ENCODE data around the gene TFF1.

TFF1 gene

DNA sequence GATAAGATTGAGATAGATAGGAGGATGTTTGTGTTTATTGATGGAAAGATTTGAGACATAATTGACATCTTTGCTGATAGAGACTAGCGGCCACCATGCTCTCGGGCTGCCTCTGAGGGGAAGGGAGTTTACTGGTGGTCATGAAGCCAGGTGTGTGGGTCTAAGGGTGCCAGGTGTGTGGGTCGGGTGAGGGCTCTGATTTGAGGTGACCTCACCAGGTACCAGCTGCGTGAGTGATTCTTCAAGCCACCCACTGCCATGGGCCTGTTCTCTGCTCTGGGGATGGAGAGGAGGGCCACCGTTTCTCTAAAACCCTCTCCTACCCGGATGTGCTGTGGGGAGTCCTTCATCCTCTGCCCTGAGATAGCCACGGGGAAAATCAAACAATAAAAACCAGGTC, 40.5 kb upstream of the TFF1 start:
- H3K36me3 ChIP-seq (ENCODE audit: control insufficient read depth, insufficient read depth, low read length), result no peaks in the 10 kb centered on the region
- H3K9me3 ChIP-seq (ENCODE audit: control insufficient read depth, low read length), result no peaks in the 10 kb centered on the region
- H3K27me3 ChIP-seq (ENCODE audit: control insufficient read depth, insufficient read depth, low read length), result no peaks in the 10 kb centered on the region
- no peak overlapping the region for H3K4me3 ChIP-seq (ENCODE audit: low read length)
- peaks cover 13% of the 10 kb centered on the region for H3K4me1 ChIP-seq (ENCODE audit: control insufficient read depth, insufficient read depth, low read length)
- H3K9ac ChIP-seq (ENCODE audit: low read length), result no peak overlapping the region

DNA sequence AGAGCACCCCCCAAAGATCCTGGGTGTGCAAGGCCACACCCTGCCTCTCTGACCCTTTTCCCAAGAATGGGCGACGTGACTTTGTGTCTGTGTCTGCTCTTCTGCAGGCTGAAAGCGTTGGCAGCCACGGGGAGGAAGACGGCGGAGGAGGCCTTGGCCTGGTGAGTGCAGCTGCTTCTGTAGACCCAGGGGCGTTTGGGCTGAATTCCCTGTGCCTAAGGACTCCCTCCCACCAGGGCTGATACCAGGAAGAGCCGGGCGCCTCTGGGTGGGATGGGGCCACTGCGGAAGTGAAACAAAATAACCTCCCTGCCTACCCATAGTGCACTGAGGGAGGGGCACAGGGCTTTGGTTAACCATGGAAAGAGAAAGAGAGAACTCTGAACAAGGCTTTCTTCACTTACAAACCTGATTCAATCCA, 39.9 kb upstream of the TFF1 start:
- no peak overlapping the region for H3K9ac ChIP-seq (ENCODE audit: low read length)
- no peak overlapping the region for H3K4me3 ChIP-seq (ENCODE audit: low read length)
- no peaks in the 10 kb centered on the region for H3K27me3 ChIP-seq (ENCODE audit: control insufficient read depth, insufficient read depth, low read length)
- no peaks in the 10 kb centered on the region for H3K36me3 ChIP-seq (ENCODE audit: control insufficient read depth, insufficient read depth, low read length)
- H3K4me1 ChIP-seq (ENCODE audit: control insufficient read depth, insufficient read depth, low read length), result peaks cover 15% of the 10 kb centered on the region
- no peaks in the 10 kb centered on the region for H3K9me3 ChIP-seq (ENCODE audit: control insufficient read depth, low read length)

DNA sequence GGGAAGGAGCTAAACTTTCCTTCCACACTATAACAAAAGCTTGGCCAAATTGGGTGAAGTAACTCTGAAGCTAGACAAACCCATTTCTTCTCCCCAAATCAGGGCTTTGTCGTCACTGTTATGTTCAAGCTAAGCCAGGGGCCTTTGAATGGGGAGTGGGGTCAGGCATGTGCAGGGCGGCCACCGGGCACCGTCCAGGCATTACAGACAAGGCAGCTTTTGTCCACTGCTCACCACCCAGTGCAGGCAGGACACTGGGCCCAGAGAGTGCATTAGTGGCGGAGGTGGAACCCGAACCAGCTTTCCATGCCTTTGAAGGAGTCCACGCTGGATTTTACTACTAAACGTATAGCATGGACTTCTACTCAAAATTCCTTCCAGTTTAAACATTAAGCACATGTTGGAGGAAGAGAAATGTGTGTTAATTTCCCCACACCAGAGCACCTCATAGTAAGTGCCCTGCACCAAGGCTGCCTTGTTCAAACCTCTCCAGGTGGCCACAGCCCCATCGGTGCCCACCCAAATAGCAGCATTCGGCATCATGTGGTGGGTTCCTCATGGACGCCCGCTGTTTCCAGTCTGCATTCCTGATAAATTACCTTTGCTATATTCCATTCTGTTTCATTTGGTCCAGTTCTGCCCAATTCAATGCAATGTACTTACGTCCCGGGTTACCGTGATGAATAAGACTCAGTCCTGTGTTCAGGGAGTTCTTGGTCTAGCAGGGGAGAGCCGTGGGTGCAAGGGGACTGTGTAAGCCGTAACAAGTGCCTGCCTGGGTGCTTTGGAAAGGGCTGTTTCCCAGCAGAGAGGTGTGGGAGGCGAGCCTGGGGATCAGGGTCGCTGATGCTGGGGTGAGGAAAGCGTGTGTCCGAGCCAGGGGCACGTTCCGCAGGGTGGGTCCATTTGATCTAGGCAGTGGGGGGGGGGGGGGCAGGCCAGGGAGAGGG, 39.0 kb upstream of the TFF1 start:
- peaks cover 16% of the 10 kb centered on the region for H3K4me1 ChIP-seq (ENCODE audit: control insufficient read depth, insufficient read depth, low read length)
- H3K36me3 ChIP-seq (ENCODE audit: control insufficient read depth, insufficient read depth, low read length), result no peaks in the 10 kb centered on the region
- H3K9me3 ChIP-seq (ENCODE audit: control insufficient read depth, low read length), result no peaks in the 10 kb centered on the region
- H3K9ac ChIP-seq (ENCODE audit: low read length), result no peak overlapping the region
- H3K4me3 ChIP-seq (ENCODE audit: low read length), result no peak overlapping the region
- no peaks in the 10 kb centered on the region for H3K27me3 ChIP-seq (ENCODE audit: control insufficient read depth, insufficient read depth, low read length)

DNA sequence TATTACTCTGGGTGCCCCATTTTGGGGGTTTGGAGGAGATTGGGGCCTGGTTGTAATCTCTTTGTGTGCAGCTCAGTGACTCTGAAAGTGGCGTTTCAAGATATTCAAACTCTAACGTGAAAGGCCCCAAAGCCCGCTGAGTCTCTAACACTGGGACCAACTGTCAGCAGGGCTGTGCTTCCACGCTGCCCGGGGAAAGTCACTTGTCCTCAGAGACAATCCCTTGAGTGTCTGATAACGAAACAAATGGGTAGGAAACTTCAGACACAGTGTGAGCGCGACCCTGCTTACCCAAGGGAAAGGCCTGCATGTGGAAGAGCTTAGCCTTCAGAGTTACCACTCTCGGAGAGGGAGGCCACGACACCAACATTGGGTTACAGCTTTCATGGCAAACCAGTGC, 38.2 kb upstream of the TFF1 start:
- H3K4me3 ChIP-seq (ENCODE audit: low read length), result no peak overlapping the region
- H3K9me3 ChIP-seq (ENCODE audit: control insufficient read depth, low read length), result no peaks in the 10 kb centered on the region
- no peaks in the 10 kb centered on the region for H3K36me3 ChIP-seq (ENCODE audit: control insufficient read depth, insufficient read depth, low read length)
- no peaks in the 10 kb centered on the region for H3K27me3 ChIP-seq (ENCODE audit: control insufficient read depth, insufficient read depth, low read length)
- peaks cover 16% of the 10 kb centered on the region for H3K4me1 ChIP-seq (ENCODE audit: control insufficient read depth, insufficient read depth, low read length)
- no peak overlapping the region for H3K9ac ChIP-seq (ENCODE audit: low read length)

DNA sequence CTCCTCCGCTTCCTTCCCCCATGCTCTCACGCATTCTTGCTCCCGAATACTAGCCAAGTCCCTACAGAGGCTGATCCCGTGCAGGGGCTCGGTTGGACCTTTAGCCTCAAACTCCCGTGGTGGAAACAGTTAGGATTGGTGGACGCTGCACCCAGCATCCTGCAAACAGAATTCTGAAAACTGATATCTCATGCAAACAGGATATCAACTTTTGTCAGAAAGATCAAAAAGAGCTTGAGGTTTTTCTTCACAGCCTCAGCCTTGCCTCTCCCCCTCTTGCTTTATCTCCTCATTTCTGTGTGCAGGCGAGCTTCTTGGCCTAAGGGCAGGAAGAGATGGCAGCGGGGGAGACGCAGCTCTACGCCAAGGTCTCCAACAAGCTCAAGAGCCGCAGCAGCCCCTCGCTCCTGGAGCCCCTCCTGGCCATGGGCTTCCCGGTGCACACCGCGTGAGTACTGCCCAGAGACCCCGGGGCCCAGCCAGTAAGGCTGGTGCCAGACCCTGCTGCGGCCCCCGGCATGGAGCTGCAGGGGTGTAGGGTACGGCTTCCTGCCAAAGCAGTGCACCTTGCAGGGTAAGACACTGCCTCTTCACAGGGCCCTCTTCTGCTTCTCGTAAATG, 37.4 kb upstream of the TFF1 start, which contains the start of gene UBASH3A:
UBASH3A (plus strand) TSS at position 292 of the 621 bp plus-strand sequence; CDS start at position 336, 44 bp downstream.
- Histone ChIP-seq H3K4me1 (ENCODE audit: control insufficient read depth, insufficient read depth, low read length) (peaks cover 17% of the 10 kb centered on the region), H3K4me3 (ENCODE audit: low read length) (no peak within 1 kb of the TSS), H3K36me3 (ENCODE audit: control insufficient read depth, insufficient read depth, low read length) (no peaks in the 10 kb centered on the region), H3K9ac (ENCODE audit: low read length) (no peak within 1 kb of the TSS), H3K27me3 (ENCODE audit: control insufficient read depth, insufficient read depth, low read length) (no peaks in the 10 kb centered on the region), H3K9me3 (ENCODE audit: control insufficient read depth, low read length) (no peaks in the 10 kb centered on the region)

DNA sequence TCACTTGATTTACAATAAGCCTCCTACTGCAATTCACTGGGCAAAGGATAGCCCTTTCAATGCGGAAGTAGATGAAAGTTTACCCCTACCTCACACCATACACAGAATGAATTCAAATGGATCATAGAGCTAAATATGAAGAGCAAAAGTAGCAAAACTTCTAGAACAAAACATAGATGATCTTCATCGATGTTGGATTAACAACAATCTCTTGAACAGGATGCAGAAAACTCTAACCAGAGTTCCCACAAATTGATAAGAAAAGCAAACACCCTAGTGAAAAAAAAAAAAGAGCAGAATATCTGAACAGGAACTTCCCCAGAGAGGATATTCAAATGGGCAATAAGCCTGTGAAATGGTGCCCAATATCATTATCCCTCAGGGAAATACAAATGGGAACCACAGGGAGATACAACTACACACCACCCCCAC, 35.5 kb upstream of the TFF1 start:
- H3K4me1 ChIP-seq (ENCODE audit: control insufficient read depth, insufficient read depth, low read length), result peaks cover 23% of the 10 kb centered on the region
- H3K36me3 ChIP-seq (ENCODE audit: control insufficient read depth, insufficient read depth, low read length), result no peaks in the 10 kb centered on the region
- H3K4me3 ChIP-seq (ENCODE audit: low read length), result no peak overlapping the region
- no peaks in the 10 kb centered on the region for H3K27me3 ChIP-seq (ENCODE audit: control insufficient read depth, insufficient read depth, low read length)
- no peak overlapping the region for H3K9ac ChIP-seq (ENCODE audit: low read length)
- no peaks in the 10 kb centered on the region for H3K9me3 ChIP-seq (ENCODE audit: control insufficient read depth, low read length)

DNA sequence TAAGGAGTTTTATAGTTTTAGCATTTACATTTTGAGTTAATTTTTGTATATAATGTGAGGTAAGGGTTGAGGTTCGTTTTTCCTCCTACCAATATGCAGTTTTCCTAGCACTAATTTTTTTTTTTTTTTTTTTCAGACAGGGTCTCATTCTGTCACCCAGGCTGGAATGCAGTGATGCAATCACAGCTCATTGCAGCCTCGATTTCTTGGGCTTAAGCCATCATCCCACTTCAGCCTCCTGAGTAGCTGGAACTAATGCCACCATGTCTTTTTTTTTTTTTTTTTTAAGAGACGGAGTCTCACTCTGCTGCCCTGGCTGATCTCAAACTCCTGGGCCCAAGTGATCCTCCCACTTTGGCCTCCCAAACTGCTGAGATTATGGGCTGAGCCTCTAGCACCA, 34.8 kb upstream of the TFF1 start:
- H3K4me3 ChIP-seq (ENCODE audit: low read length), result no peak overlapping the region
- no peaks in the 10 kb centered on the region for H3K36me3 ChIP-seq (ENCODE audit: control insufficient read depth, insufficient read depth, low read length)
- peaks cover 23% of the 10 kb centered on the region for H3K4me1 ChIP-seq (ENCODE audit: control insufficient read depth, insufficient read depth, low read length)
- no peak overlapping the region for H3K9ac ChIP-seq (ENCODE audit: low read length)
- no peaks in the 10 kb centered on the region for H3K27me3 ChIP-seq (ENCODE audit: control insufficient read depth, insufficient read depth, low read length)
- no peaks in the 10 kb centered on the region for H3K9me3 ChIP-seq (ENCODE audit: control insufficient read depth, low read length)

DNA sequence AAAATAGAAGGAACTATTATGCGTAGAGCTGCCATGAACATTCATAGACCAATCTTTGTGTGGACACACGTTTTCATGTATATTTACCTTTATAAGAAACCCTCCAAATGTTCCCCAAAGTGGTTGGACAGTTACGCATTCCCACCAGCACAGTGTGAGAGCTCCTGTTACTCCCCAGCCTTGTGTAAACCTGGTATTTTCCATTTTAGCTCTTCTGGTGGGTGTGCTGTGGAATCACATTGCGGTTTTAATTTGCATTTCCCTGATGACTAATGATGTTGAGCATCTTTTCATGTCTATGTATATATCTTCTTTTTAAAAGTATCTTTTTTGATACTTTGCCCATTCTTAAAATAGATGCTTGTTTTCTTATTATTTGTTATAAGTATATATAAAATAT, 34.2 kb upstream of the TFF1 start:
- Histone ChIP-seq H3K9ac (ENCODE audit: low read length) (no peak overlapping the region), H3K4me1 (ENCODE audit: control insufficient read depth, insufficient read depth, low read length) (peaks cover 23% of the 10 kb centered on the region), H3K27me3 (ENCODE audit: control insufficient read depth, insufficient read depth, low read length) (no peaks in the 10 kb centered on the region), H3K4me3 (ENCODE audit: low read length) (no peak overlapping the region), H3K36me3 (ENCODE audit: control insufficient read depth, insufficient read depth, low read length) (no peaks in the 10 kb centered on the region), H3K9me3 (ENCODE audit: control insufficient read depth, low read length) (no peaks in the 10 kb centered on the region)

DNA sequence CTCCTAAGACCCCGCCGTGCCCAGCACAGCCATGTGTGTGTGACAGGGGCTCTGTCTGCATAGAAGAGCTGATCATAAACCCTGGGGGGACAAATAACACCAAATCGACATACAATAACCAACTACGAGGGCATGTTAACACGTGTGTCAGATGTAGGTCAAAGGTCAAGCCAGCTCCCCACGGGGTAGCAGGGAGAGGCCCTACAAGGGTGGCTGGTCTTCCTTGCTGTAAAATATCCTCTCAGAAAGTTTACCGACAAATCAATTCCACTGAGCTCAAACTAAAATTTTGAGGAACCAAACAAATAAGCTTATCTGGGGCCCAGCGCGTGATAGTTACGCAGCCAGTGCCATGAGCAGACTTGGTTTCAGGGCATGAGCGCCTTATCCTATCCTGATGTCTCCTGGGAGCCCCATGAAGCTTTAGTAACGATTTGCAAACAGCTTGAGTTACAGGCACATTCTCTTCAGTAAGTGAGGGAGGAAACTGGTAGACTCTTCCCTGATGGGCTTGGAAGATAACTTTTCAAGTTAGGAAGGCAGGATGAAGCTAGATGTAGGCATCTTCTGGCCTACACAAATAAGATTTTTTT, 32.2 kb upstream of the TFF1 start:
- Histone ChIP-seq H3K27me3 (ENCODE audit: control insufficient read depth, insufficient read depth, low read length) (no peaks in the 10 kb centered on the region), H3K36me3 (ENCODE audit: control insufficient read depth, insufficient read depth, low read length) (no peaks in the 10 kb centered on the region), H3K9me3 (ENCODE audit: control insufficient read depth, low read length) (no peaks in the 10 kb centered on the region)

DNA sequence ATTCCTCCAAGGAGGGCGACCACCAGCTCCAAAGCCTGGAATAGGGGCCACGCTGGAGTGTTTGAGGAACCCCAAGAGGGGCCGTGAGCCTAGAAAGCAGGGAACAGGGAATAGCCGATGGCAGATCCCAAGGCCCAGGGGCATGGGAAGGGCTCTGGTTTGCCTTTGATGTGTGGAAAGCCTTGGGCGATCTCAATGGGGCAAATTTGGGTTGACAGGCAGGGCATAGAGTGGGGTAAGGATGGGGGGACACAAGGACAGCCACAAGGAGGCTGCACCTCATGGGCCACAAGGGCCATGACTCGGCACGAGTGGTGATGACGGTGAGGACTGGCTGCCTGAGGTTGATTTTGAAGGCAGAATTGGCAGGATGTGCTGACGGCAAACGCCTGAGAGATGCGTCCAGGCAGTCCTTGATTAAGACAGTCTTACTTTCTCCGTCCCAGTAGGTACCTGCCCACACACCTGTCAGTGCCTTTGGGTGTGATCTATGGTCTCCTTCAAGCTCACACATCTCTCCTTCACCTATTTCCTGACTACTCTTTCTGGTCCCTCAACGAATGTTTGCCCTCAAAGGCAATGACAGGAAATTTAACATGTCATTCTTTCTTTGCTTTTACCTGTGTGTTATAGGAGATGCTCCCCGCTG, 31.5 kb upstream of the TFF1 start:
- H3K9me3 ChIP-seq (ENCODE audit: control insufficient read depth, low read length), result no peaks in the 10 kb centered on the region
- no peak overlapping the region for H3K9ac ChIP-seq (ENCODE audit: low read length)
- peaks cover 17% of the 10 kb centered on the region for H3K4me1 ChIP-seq (ENCODE audit: control insufficient read depth, insufficient read depth, low read length)
- no peak overlapping the region for H3K4me3 ChIP-seq (ENCODE audit: low read length)
- no peaks in the 10 kb centered on the region for H3K27me3 ChIP-seq (ENCODE audit: control insufficient read depth, insufficient read depth, low read length)
- no peaks in the 10 kb centered on the region for H3K36me3 ChIP-seq (ENCODE audit: control insufficient read depth, insufficient read depth, low read length)

More for the DNA sequence above, 32.2 kb upstream of the TFF1 start:
- Histone ChIP-seq H3K9ac (ENCODE audit: low read length) (no peak overlapping the region), H3K4me3 (ENCODE audit: low read length) (no peak overlapping the region), H3K4me1 (ENCODE audit: control insufficient read depth, insufficient read depth, low read length) (peaks cover 23% of the 10 kb centered on the region)

DNA sequence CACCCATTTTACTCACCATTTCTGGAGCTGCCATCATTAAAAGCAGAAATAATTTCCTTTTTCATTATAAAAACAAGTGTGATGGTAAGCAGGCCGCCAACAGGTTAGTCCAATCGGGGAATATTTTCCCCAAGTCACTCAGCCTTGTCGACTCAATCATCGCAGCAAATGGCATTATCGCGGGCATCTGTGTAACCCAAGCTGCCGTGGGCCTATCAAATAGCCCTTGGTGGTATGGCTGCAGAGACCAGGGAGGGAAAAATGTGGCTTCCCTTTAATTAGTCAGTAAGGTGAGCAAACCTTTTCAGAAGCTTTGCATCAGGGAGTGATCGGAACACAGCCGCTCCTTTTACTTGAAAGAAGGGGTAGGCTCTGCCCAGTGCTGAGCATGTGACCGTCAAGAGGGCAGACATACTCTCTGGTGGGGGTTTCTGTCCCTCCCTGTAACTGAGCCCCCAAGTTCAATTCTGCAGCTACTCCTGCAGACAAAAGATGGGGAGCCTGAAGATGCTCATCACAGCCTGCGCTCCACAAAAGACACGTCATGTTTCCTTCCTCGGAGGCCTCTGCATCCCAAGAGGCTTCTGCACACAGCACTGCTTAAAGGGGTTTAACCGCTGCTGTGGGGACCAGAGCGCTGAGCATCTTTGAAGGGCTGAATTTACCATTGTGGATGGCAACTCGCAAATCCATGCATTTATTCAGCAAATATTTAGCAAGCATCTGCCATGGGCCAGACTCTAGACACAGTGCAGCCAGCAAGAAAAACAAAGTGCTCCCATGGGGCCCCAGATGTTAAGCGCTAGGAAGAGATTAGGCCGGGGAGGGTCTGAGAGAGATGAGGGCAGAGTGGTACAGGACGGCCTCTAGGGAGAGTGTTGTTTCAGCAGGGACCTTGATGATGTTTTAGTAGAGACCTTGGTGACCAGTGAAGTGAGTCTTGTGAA, 30.7 kb upstream of the TFF1 start:
- no peaks in the 10 kb centered on the region for H3K9me3 ChIP-seq (ENCODE audit: control insufficient read depth, low read length)
- H3K36me3 ChIP-seq (ENCODE audit: control insufficient read depth, insufficient read depth, low read length), result no peaks in the 10 kb centered on the region
- H3K4me1 ChIP-seq (ENCODE audit: control insufficient read depth, insufficient read depth, low read length), result peaks cover 12% of the 10 kb centered on the region
- no peaks in the 10 kb centered on the region for H3K27me3 ChIP-seq (ENCODE audit: control insufficient read depth, insufficient read depth, low read length)
- no peak overlapping the region for H3K9ac ChIP-seq (ENCODE audit: low read length)
- H3K4me3 ChIP-seq (ENCODE audit: low read length), result no peak overlapping the region
